ENCODE measurements around the gene MCOLN3.

The MCOLN3 gene

GRCh38 chr1:85048296-85049064 lies at the start of gene MCOLN3:
MCOLN3 (minus strand) TSS chr1:85048500; CDS start chr1:85045360, 3,140 bp downstream.
- in situ Hi-C loops (cut with MboI; ENCODE audit: low pct_unique_long_range_greater_than_20kb, low sequenced_read_pairs, unreplicated experiment): no loop called here
- DNase-seq (ENCODE audit: low spot score): peak; percentile 66
- no peak for TF ChIP-seq CTCF (IDR thresholded peaks at IDR 0.05; ENCODE audit: extremely low read depth, insufficient read depth, missing control alignments)

GRCh38 chr1:85093644-85094043 lies 45.3 kb upstream of the MCOLN3 start:
- DNase-seq (ENCODE audit: low spot score): no peak

GRCh38 chr1:85091671-85092280 lies 43.5 kb upstream of the MCOLN3 start:
- no peak for TF ChIP-seq CTCF (IDR thresholded peaks at IDR 0.05; ENCODE audit: extremely low read depth, insufficient read depth, missing control alignments)
- in situ Hi-C loops (cut with MboI; ENCODE audit: low pct_unique_long_range_greater_than_20kb, low sequenced_read_pairs, unreplicated experiment): no loop called here
- no peak for DNase-seq (ENCODE audit: low spot score)

More at GRCh38 chr1:85093644-85094043, 45.3 kb upstream of the MCOLN3 start:
- TF ChIP-seq CTCF (IDR thresholded peaks at IDR 0.05; ENCODE audit: extremely low read depth, insufficient read depth, missing control alignments): no peak
- in situ Hi-C loops (cut with MboI; ENCODE audit: low pct_unique_long_range_greater_than_20kb, low sequenced_read_pairs, unreplicated experiment): no loop called here

GRCh38 chr1:85090225-85090624 lies 41.9 kb upstream of the MCOLN3 start:
- no peak for TF ChIP-seq CTCF (IDR thresholded peaks at IDR 0.05; ENCODE audit: extremely low read depth, insufficient read depth, missing control alignments)
- no peak for DNase-seq (ENCODE audit: low spot score)
- in situ Hi-C loops (cut with MboI; ENCODE audit: low pct_unique_long_range_greater_than_20kb, low sequenced_read_pairs, unreplicated experiment): no loop called here

- DNase-seq (ENCODE audit: low spot score): no peak
- no peak for TF ChIP-seq CTCF (IDR thresholded peaks at IDR 0.05; ENCODE audit: extremely low read depth, insufficient read depth, missing control alignments)
- in situ Hi-C loops (cut with MboI; ENCODE audit: low pct_unique_long_range_greater_than_20kb, low sequenced_read_pairs, unreplicated experiment): no loop called here
Measured at GRCh38 chr1:85089203-85089602, 40.9 kb upstream of the MCOLN3 start.

- DNase-seq (ENCODE audit: low spot score): no peak
- in situ Hi-C loops (cut with MboI; ENCODE audit: low pct_unique_long_range_greater_than_20kb, low sequenced_read_pairs, unreplicated experiment): no loop called here
- TF ChIP-seq CTCF (IDR thresholded peaks at IDR 0.05; ENCODE audit: extremely low read depth, insufficient read depth, missing control alignments): no peak
Measured at GRCh38 chr1:85088408-85088784, 40.1 kb upstream of the MCOLN3 start.
